ENCODE data around the gene TBX1. TPM values are rescaled to one million over a fixed set of nuclear protein-coding genes. Genes with fewer than 3 reads are reported as not detected.

The TBX1 gene
- total RNA-seq, 1 donor from 2014 or later, result 13.5 TPM

GRCh38 chr22:19799322-19800190, 39.0 kb downstream of the TBX1 start:
- no peak for ATAC-seq
- Histone ChIP-seq H3K4me3 (no peak overlapping the region), H3K36me3 (no peaks in the 10 kb centered on the region), H3K27ac (no peak overlapping the region), H3K4me1 (no peaks in the 10 kb centered on the region), H3K27me3 (ENCODE audit: low read depth) (no peaks in the 10 kb centered on the region), H3K9me3 (no peaks in the 10 kb centered on the region)
- TF ChIP-seq CTCF (IDR thresholded peaks at IDR 0.05), result no peak
- intact Hi-C loops (cut with DNase I), result no loop called here
- peak; percentile 41 for DNase-seq

- TF ChIP-seq CTCF (IDR thresholded peaks at IDR 0.05), result no peak
- Histone ChIP-seq H3K4me3 (no peak overlapping the region), H3K4me1 (no peaks in the 10 kb centered on the region), H3K36me3 (no peaks in the 10 kb centered on the region), H3K27ac (no peak overlapping the region), H3K9me3 (no peaks in the 10 kb centered on the region), H3K27me3 (ENCODE audit: low read depth) (no peaks in the 10 kb centered on the region)
- ATAC-seq (no peak), DNase-seq (peak; percentile 37)
- intact Hi-C loops (cut with DNase I), result no loop called here
Observed at GRCh38 chr22:19800306-19800705, 39.7 kb downstream of the TBX1 start.

GRCh38 chr22:19800761-19801244, 40.2 kb downstream of the TBX1 start:
- no peaks in the 10 kb centered on the region for H3K9me3 ChIP-seq
- no peaks in the 10 kb centered on the region for H3K27me3 ChIP-seq (ENCODE audit: low read depth)
- no peaks in the 10 kb centered on the region for H3K36me3 ChIP-seq
- H3K27ac ChIP-seq, result no peak overlapping the region
- intact Hi-C loops (cut with DNase I), result no loop called here
- no peak overlapping the region for H3K4me3 ChIP-seq
- no peaks in the 10 kb centered on the region for H3K4me1 ChIP-seq
- no peak for TF ChIP-seq CTCF (IDR thresholded peaks at IDR 0.05)
- peak; percentile 41 for DNase-seq
- no peak for ATAC-seq

GRCh38 chr22:19801340-19802000, 40.9 kb downstream of the TBX1 start:
- Histone ChIP-seq H3K27me3 (ENCODE audit: low read depth) (no peaks in the 10 kb centered on the region), H3K4me3 (no peak overlapping the region), H3K27ac (no peak overlapping the region), H3K4me1 (peaks cover 6% of the 10 kb centered on the region), H3K36me3 (no peaks in the 10 kb centered on the region), H3K9me3 (no peaks in the 10 kb centered on the region)
- ATAC-seq (no peak), DNase-seq (peak; percentile 27)
- TF ChIP-seq CTCF (IDR thresholded peaks at IDR 0.05), result no peak
- intact Hi-C loops (cut with DNase I), result no loop called here

- Histone ChIP-seq H3K4me1 (peaks cover 9% of the 10 kb centered on the region), H3K9me3 (no peaks in the 10 kb centered on the region), H3K27me3 (ENCODE audit: low read depth) (no peaks in the 10 kb centered on the region), H3K27ac (no peak overlapping the region), H3K4me3 (no peak overlapping the region), H3K36me3 (no peaks in the 10 kb centered on the region)
- DNase-seq, result peak; percentile 41
- no peak for TF ChIP-seq CTCF (IDR thresholded peaks at IDR 0.05)
- no peak for ATAC-seq
- intact Hi-C loops (cut with DNase I), result no loop called here
Observed at GRCh38 chr22:19802001-19802893, 41.7 kb downstream of the TBX1 start.

Measured in lower lobe of right lung (tissue), 2 donors.